GM21723 (cell line): ENCODE results near the gene COL9A1.

Experiments
- ATAC-seq: cut with Tn5 transposase; IDR thresholded peaks from one replicate; pipeline ENCODE4 v1.9.1; 2021; ENCODE audit warnings: mild to moderate bottlenecking, moderate library complexity; ENCODE audit not compliant: unreplicated experiment

Gene COL9A1

DNA sequence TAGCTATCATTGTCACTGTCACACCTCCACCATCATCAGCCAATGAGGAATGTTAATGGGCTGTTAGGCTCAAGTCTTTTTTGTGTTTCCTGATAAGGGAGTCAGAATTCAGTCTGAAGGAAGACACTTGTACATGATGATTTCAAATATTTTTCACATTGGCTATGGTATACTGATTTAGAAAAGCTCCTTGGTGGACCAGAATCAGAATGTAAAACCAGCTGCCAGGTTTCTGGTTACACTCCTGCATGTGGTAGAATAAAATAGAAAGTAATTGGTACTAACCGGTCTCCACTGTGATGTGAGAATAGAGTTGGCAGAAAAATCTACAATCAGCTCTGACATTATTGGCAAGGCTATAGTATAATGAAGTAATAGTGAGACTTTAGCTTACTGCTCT lies 10.7 kb downstream of the COL9A1 start:
- no peak for ATAC-seq

DNA sequence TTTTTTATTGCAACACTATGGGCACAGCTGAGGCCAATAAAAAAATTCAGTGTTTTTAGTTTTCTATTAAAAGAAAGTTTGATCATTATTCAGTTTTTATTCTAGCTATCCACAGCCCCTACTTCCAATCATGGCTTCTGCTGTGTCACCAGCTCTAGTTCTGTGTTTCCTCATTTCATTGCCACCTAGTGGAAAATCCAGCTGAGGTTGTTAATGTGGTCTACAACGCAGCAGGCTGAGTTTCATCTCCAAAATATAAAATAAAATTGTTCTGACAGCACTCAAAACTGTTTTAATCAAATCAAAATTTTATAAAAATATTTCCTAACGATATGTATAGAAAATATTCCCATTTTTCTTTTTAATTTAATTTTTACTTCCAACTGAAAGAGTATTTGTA lies 13.6 kb downstream of the COL9A1 start:
- no peak for ATAC-seq

DNA sequence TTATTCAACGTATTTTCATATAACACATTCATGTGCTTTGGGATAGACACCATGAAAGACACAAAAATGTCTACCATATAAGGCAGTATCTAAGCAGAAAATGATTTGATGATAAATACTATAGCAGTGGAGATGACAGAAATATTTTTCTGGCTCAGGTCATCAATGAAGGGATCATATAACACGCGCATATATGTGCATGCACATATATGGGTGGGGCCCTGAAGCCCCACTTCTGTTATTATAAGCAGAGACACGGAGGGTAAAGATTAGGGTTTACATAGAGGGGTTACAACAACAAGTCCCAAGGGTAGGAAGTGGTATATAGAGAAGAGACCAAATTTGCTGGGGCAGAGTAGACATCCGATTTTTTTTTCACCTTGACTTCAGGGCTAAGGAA lies 16.0 kb downstream of the COL9A1 start:
- no peak for ATAC-seq

DNA sequence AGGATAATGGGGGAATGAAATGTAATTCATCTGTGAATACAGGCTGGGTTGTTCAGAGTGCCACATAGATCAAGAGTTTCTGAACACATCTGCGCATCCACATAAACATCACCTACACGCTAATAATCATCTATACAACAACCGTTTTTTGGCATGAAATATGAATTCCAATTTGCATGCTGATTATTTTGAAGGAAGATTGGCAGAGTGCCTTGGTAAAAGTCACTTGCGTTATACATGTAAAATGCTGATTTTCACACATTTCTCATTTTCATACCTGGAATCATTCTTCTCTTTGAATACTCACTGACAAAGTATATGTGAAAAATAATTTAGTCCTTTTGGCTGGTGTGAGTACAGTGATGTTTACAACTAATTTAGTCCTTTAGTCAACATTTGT lies 17.7 kb downstream of the COL9A1 start:
- ATAC-seq, result no peak

DNA sequence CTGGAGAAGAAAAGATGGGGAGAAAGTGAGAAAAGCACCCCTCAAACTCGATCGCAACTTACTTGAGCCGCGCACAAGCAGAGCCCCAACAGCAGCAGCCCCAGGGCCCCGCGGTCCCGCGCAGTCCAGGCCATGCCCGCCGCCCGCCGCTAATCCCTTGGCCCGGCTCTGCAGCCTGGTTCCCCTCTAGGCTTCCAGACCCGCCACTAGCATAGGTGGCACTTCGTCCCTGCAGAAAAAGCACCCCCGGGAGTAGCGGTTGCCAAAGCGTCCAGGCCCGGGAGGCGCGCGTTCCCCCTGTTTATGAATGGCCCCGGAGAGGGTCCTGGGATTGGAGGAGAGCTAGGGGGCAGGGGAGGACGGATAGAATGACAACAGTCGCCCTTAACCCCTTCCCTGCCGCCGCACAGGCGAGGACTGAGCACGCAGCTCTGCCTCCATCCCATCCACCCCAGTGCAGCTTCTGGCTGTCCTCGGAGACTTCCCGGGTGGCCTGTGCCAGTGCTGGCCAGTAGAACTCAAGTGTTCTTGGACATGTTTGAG lies 19.9 kb downstream of the COL9A1 start:
- ATAC-seq, result no peak

DNA sequence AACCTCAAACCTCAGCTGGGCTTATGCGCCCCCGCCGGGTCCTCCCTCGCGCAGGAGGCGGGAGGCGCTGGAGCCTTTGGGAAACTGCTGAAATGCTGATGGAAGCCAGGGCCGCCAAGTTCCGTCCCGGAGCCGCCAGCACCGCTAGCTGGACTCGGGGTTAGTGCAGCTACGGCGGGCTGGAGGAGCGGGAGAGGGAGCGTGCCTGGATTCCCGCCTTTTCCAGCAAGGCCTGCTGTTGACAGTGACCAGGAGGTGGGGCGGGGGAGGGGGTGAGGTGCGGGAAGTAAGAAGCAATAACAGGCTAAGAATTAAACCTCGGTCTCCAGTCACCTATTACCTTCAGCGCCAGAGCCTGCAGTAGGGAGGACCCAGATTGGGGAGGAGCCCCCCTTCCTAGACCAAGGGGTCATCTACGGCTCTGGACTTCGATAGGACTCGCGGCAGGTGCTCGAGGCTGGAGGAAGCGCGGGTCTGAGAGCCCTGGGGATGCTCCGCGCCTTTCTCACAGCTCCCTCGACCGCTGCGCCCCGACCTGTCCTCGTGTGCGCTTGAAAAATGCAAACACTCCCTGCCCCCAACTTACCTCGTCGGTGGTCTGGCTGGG lies 20.5 kb downstream of the COL9A1 start:
- no peak for ATAC-seq

DNA sequence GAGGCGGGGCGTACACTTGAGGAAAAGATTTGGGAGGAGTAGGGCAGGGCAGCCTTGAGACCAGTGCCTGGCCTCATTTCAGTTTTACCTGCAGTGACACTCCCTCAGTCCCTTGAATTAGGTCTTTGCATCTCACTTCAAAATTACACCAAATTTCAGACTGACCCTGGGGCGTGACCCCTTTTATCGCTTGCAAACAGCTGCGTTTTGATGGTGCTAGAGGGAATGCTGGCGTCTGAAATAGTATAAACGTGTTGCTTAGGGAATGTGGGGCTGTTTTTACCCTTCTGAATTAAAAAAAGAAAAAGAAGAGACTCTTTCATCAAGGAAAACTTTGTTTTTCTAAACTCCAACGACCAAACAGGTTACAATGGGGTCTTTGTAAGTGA lies 21.0 kb downstream of the COL9A1 start:
- no peak for ATAC-seq

DNA sequence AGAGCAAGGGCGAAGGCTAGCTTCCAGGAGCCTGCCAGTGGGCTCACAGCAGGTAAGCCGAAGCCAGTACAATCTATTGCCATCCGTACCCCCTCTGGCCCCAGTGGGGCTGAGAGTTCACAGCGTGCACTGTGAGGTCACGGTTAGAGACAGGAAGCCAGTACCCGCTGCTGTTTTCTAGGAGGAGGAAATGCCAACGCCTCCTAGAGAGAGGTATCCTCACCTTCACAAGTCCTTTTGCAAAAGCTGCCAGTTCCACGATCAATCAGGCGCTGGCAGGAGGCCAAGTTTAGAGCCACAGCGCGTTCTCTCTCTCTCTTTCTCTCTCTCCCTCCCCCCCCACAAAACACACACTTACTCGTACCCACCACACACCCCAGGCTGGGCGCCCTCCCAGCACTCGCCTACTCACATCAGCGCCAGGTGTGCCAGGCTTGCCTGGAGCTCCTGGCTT lies 22.5 kb downstream of the COL9A1 start:
- no peak for ATAC-seq

DNA sequence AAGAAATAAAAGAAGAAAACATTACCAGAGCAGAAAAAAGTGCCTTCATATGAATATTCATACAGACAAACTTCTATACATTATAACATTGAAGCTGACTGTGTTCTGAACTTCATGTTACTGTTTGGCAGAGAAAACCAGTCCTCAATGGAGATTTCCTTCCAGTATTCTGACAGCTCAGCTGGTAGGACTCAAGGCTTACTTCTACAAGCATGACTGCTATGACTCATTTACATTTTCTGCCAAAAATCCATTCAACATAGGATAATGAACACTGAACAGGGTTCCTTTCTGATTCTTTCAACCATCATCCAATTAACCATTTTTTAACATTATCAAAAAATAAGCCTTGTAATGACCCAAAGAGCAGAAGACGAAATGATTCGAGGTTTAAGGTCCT lies 25.4 kb downstream of the COL9A1 start:
- ATAC-seq, result no peak

DNA sequence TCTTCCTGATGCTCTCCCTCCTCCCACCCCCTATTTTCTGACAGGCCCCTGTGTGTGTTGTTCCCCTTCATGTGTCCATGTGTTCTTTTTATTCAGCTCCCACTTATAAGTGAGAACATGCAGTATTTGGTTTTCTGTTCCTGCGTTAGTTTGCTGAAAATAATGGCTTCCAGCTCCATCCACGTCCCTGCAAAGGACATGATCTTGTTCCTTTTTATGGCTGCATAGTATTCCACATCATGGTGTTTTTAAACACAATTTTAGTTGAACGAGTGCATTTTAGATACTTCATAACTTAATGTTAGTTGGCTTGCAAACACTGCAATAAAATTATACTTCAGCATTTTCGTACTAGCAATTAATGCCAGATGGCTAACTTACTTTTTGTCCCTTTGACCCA lies 28.5 kb downstream of the COL9A1 start:
- ATAC-seq, result no peak

DNA sequence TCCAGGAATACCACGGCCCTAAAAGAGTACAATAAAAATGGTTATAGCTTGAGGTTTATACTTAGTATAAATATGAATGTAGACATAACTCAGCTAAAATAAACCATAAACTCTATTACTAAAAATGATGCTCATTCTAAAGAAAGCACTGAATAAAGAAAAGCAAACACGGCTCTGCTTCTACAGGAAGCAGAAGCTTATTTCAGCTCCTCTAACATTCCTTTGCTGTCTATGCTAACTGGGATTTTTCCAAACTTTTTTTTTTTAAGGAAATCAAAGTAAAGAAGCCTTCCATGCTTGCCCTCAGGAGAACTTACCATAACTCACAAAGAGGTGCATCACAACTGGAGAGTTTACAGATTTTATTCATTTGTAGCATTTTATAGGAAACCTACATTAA lies 30.8 kb downstream of the COL9A1 start:
- no peak for ATAC-seq

DNA sequence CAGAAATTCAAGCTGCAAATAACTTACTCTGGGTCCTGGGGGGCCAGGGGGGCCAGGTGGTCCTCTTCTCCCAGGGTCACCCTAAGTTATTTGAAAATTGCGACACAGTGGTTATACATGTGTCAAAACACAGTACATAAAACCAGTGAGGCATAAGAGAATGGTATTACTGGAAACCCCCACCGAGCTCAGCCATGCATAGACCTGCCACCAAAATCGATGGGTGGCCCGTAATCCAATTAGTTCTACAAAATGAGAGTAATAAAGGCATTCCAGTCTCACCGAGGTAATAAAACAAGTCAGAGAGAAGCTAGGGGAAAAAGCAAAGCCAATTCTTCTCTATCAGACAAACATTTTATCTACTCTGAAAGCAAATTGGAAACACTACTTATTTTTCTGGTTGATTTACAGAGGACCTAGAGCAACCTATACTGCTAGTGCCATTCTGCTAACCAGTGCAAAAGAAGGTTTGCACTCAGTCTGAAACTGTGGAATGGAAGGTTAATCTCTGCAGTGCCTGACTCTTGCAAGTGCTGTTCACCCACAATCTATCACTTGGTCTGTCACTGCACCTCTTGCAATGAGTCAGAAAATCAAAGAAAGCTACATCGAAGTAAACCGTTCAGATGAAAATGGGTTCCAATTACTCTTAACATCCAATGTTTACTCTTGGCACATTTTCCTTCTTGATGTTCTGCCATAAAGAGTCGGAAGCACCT lies 32.4 kb downstream of the COL9A1 start:
- no peak for ATAC-seq

DNA sequence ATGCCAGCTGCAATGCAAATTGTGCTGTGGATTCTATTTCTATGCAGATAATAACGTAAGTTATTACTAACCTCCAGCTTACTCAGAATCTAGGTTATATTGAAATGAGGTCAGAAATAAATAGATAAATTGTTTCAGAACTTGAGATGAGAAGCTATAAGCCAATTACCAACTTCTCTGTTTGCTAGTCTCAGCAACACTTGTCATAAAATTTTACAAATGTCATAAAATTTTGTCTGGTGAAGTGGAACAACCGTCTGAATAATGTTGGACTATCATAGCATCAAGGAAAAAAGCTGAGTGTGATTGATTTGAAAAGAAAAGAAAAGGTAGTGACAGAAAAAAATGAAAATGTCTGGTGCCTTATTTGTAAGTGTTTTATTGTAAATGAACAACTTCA lies 36.7 kb downstream of the COL9A1 start:
- ATAC-seq, result no peak

DNA sequence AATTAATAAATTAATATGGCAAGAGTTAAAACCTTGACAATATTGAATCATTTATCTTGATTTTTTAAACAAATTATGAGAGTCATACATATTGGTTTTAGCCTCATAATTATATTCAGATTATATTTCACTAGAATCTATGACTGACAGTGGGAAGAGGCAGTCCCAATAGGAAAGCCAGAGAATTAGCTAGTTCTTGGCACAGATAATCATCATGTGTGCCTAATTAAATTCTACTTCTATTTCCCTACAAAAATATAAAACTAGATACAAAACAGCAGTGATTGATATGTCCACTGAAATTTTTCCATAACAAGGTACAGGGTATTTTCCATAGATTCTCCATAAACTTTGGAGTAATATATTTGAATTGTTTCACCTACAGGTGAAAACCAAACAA lies 38.6 kb downstream of the COL9A1 start:
- no peak for ATAC-seq

DNA sequence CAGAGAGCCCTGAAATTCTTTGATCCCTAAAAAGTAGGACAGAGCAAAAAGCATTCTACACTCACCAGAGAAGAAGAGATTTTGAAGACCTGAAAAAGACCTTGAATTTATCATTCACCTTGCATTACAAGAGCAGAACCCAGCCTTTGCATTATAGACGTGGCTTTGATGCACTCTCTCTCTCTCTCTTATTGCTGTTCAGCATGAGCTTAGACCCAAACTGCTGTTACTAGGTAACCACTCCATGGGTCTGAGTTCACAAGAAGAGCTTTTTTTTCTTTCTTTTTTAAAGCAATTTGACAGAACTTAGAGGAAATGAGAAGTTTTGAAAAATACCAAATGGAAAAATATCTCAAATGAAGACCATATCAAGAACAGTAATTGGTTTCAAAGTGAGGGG lies 44.4 kb downstream of the COL9A1 start:
- ATAC-seq, result no peak

DNA sequence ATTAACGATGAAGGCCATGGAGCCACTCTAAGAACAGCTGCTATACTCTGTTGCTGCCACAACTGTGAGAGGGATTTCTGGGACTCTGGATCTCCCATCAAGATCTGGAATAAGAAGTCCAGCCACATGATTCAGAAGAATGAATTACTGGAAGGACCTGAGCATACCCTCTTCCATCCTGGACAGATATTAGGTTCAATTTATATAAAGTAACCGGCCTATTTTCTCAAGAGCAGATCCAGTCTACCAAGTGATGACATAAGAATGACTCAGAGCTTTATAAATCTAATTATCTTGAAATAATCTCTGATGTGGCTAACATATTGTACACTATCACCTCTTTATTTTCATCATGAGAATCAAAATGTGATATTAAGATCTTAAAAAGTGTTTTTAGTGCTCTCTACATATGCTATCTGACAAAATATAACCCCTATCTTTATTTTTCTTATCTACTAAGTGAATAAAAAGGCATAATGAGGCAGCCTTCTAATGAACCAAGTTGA lies 45.1 kb downstream of the COL9A1 start:
- ATAC-seq, result no peak

DNA sequence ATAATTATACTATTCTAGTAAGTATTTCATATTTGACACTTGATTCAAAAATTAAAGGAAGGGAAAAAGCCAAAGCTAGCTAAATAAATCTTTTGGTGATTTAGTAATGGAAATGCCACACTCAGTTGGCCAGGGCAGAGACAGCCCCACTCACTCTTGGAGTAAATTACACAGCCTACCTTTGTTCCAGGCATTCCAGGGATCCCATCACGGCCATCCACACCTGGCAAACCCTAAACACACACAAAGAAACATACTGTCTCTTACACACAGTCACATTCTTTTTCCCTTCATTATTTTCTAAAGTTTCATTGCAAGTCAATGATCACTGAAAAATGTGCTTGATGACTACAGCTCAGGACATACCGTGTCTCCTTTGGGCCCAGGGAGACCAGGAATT lies 48.1 kb downstream of the COL9A1 start:
- no peak for ATAC-seq

DNA sequence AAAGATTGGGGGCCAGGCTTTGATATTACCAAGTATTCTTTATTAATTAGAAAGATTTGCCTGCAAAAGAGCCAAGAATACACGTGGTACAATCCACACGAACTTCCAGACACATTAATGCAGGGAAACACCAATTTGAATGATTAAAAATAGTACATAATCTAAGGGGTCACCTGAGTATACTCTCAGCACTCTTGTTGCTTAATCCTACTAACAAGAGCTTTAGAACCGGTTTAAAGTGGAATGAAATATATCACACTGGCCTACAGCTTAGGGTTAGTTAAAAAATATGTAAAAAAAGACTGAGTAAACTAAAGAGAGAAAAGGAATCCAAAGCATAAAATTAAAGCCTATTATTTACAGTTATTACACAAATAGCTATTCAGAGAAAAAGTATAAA lies 49.0 kb downstream of the COL9A1 start:
- no peak for ATAC-seq

DNA sequence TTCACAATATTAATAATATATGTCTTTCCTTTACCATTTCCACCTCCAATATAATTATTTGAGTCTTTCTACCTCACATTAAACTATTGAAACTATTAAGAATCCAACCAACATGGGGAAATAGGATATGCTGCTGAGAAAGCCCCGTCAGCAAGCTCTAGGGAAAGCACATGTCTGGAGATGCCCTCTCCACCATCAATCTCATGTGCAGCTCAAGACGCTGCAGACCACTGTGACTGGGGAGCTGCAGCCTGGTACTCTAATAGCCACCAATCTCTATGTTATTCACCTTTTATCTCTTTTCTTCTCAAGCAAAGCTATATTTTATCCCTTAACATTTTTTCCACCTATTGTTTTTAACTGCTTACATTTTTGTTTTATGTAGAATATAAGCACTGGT lies 50.3 kb downstream of the COL9A1 start:
- ATAC-seq, result no peak

DNA sequence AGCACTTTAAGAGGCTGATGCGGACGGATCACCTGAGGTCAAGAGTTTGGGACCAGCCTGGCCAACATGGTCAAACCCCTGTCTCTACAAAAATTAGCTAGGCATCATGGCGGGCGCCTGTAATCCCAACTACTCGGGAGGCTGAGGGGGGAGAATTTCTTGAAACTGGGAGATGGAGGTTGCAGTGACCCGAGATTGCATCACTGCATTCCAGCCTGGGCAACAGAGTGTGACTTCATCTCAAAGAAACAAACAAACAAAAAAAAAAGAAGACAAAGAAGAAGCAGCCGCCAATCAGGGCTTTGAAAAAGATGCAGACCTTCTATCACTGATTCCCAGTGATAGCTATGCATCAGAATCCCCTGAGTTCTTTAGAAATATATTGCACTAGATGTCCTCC lies 56.8 kb downstream of the COL9A1 start:
- ATAC-seq, result no peak

DNA sequence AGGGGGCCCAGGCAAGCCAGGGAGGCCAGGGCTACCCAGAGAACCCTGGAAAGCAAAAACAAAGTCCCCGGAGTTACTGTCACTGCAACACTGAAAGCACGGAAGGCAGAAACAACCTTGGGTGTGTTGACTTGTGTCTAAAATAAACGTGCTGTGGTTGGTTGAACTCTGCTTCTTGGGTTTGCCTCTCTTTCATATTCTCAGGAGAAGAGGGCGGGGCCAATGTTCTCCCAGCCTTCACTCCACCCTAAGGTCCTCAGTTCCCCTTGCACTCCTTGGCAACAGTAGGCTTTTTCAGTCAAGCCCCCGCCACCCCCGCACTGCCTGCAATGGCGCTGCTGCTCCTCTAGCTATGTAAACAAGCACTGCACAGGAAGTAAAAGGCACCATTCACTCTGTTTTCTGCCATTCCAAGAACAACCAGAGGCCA lies 60.9 kb downstream of the COL9A1 start:
- no peak for ATAC-seq

DNA sequence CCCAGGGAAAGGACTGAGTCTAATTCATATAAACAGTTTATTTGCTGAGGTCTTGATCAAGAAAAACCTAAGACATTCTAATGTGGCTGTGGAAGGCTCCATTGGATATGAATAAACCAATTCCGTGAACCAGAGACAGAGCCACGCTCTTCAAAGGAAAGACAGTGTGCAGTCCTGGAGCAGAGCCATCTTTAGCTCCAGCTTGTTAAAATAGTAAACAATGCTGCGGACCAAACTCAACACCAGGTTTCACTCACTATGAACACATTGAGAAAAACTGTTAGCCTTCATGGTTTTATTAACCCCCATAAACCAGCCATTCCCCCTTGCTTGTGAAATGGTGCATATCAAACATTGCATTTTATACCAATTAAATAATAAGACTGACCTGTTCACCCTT lies 61.9 kb downstream of the COL9A1 start:
- ATAC-seq, result no peak
